GM21423 (cell line): Measurements from ENCODE around the gene AOC3.
"Not testable (repeated sequence)": the region's sequence is repeated elsewhere in the genome, so short reads cannot be mapped to it uniquely, and the experiment has no call there.

ENCODE experiments used
- ATAC-seq: cut with Tn5 transposase; IDR thresholded peaks from one replicate; pipeline ENCODE4 v1.9.1; 2021; ENCODE audit warnings: mild to moderate bottlenecking, moderate library complexity; ENCODE audit not compliant: unreplicated experiment

Gene AOC3

GRCh38 chr17:42866216-42866615 is 15.2 kb downstream of the AOC3 start:
- no peak for ATAC-seq

- ATAC-seq = no peak
These were observed 15.9 kb downstream of the AOC3 start for GRCh38 chr17:42866631-42867575.

- ATAC-seq = not testable (repeated sequence)
These were observed 16.8 kb downstream of the AOC3 start for GRCh38 chr17:42867694-42868261.

GRCh38 chr17:42868338-42868737 is 17.3 kb downstream of the AOC3 start:
- no peak for ATAC-seq

DNA sequence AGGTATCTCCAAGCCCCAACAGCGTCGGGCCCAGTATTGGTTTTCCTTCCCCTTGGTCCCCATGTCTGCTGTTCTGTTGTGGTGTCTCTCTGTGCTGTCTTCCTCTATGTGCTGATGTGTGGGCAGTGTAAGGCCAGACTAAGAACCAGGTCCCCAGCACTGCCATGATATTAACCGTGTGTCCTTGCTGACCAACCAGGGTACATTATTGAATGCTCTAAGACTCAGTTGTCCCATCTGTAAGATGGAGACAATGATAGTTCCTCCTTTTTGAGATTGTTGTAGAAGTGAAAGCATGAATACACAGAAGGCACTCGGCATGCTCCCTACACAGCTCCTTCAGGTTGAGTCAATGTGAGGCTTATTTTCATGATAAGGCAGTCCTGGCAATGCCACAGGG is 20.6 kb downstream of the AOC3 start:
- no peak for ATAC-seq

- no peak for ATAC-seq
These were observed 21.4 kb downstream of the AOC3 start for GRCh38 chr17:42872251-42872965.

GRCh38 chr17:42873315-42873714 is 22.3 kb downstream of the AOC3 start:
- no peak for ATAC-seq

- not testable (repeated sequence) for ATAC-seq
These were observed 23.1 kb downstream of the AOC3 start for GRCh38 chr17:42873932-42874695.

DNA sequence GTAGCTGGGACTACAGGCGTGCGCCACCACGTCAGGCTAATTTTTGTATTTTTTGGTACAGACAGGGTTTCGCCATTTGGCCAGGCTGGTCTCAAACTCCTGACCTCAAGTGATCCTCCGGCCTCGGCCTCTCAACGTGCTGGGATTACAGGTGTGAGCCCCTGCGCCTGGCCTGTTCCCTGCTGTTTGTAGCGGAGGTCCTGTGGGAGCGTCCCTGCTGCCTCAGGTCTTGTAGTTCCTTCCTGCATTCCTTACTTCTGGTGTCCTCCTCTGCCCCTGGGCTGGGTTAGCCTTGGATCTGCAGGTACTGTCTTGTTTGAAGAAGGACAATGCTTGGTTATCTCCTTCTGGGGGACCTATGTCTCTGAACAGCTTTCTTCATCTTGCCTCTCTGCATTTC is 26.0 kb downstream of the AOC3 start:
- ATAC-seq = no peak

DNA sequence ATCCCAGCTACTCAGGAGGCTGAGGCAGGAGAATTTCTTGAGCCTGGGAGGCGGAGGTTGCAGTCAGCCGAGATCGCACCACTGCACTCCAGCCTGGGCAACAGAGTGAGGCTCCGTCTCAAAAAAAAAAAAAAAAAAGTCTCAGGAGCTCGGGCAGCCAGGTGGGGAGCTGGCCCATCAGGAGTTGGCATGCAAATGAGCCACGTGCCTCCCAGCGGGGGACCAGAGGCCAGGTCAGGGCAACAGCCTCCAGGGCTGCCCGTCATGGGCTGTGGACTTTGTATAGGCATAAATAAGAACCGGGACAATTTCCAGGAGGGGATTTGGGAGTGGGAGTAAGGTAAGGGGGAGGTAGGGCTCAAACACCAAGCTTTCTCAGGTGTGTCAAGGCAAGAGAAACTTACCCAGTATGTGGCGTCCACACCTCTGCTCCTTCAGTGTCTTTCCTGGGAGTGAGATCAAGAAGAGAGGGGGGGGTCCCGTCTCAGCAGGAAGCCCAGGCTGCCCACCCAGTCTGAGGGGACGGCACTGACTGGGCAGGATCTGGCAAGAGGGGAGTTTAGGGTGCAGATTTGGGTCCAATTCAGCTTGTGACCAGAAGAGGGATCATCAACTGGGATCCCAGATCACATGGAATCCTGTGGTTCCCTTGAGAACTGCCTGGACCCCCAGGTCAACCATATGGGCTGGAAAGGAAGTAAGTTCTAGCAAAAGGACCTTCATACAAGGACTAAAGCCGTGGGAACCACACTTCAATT is 27.3 kb downstream of the AOC3 start:
- no peak for ATAC-seq

DNA sequence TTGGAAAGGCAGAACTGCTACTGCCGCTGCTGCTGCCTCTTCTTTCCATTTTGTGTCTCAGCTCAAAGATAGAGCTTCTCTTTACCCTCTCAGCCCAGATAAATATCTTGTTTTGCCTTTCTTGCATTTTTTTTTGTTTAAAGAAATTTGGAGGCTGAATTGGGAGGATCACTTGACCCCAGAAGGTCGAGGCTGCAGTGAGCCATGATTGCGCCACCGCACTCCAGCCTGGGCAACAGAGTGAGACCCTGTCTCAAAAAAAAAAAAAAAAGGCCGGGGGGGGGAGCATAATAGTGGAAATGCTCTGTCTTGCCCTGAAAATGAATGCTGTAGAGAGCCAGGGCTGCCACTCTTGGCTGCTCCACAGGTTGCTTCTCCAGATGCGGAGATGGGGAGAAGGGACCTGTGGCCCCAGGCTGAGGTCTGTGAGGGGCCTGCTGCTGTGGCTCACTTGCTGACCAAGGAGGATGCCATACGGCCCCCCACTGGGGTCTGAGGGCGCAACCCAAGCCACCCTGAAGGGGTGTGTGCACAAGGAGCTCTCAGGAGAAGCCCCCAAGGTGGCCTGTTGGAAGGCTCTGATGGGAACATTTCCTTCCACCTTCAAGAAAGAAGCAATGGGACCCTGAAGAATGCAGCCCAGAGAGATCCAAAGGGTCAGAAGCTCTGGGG is 28.1 kb downstream of the AOC3 start:
- no peak for ATAC-seq

DNA sequence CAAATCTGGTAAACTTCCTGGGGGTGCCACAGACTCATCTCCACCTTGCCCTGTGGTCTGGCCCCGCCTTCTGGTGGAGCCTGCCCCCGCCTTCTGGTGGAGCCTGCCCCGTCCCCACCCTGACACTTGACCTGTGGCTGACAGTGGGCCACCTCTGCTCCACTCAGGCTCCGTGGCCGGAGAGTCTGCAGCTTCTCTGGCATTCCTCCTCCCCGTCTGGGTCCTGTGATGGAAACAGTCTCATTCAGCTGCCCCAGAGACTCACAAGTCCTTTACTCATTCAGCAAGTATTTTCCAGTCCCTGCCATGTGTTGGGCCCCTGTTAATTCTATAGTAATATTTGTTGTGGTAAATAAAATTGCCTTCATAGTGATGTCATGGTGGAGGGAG is 28.6 kb downstream of the AOC3 start:
- ATAC-seq = no peak

DNA sequence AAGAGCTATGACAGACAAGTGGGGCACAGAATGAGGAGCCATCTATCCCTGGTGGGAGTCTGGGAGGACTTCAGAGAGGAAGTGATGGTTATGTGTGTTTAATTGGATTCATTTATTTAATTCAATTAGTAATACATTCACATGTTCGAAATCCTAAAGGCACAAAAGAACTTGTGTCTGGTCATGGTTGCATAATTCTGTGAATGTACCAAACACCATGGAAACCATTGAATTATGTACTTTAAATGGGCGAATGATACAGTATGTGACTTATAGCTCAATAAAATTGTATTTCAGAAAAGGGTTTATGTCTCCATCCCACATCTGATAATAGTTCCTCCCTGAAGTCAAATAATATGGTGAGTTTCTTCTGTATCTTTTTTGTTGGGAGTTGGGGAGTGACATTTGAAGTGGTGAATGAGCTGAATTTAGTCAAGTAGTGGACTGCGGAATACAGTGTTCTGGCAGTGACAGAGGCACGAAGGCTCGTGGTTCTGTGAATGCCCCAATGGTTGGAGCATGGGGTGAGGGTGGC is 29.8 kb downstream of the AOC3 start:
- no peak for ATAC-seq

- not testable (repeated sequence) for ATAC-seq
These were observed 30.7 kb downstream of the AOC3 start for GRCh38 chr17:42881706-42882105.

GRCh38 chr17:42882166-42882565 is 31.2 kb downstream of the AOC3 start:
- no peak for ATAC-seq

- no peak for ATAC-seq
These were observed 33.0 kb downstream of the AOC3 start for GRCh38 chr17:42883802-42884558.

DNA sequence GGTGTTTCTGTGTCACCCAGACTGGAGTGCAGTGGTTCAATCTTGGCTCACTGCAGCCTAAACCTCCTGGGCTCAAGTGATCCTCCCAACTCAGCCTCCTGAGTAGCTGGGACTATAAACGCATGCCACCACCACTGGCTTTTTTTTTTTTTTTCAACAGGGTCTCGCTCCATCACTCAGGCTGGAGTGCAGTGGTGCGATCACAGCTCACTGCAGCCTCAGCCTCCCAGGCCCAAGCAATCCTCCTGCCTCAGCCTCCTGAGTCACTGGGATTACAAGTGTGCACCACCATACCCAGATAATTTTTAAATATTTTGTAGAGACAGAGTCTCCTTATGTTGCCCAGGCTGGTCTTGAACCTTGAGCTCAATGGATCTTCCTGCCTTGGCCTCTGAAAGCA is 34.8 kb downstream of the AOC3 start:
- not testable (repeated sequence) for ATAC-seq

DNA sequence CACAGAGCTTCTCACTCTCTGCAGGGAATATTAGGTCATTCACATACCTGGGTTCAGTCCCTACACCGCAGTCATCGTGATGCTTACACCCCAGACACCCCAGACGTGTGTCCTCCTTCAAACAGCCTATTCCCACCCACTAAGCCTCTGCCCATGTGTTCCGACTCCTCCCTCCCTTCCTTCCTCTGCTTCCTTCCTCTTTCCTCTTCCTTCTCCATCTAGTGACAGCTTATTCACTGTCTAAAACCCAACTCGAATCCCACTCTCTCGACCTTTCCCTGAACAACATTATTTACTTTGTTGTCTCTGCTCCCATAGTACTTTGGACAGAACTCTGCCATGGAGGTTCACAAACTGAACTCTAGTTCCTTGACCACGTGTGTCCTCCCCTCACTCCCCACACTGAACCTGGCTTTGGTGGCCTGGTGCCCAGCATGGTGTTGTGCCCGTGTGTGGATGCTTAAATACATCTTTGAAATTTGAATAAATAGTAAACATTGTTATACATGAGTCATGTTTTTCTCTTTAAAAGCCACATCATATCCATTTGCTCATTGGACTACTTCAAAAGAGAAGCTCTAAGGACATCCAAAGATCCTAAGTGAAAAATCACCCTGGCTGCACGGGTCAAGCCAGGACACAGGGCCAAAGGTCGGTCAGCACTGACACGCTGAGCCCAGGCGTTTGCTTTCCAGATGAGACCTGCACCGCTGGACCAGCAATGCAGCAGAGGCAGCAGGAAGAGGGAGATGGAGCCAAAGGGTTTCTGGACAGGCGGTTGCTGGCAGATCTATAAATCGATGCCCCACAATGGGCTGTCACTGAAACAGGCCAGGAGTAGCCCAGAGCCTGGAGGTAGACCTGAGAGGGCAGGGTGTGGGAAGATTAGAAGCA is 35.5 kb downstream of the AOC3 start:
- no peak for ATAC-seq
